Measurements from ENCODE around the gene PUS10. TPM values are rescaled to one million over a fixed set of nuclear protein-coding genes. Genes with fewer than 3 reads are reported as not detected.

PUS10 gene
- total and polyA plus RNA-seq, 2 of the 8 experiments (the other 6 are each of a cell fraction or from before 2014, with no cell fraction given): 1.3 to 3.1 TPM

- TF ChIP-seq CHD7 (IDR thresholded peaks at IDR 0.05; ENCODE audit: insufficient replicate concordance, low read length): no peak
Observed at GRCh38 chr2:60906395-60906794, 111.7 kb downstream of the PUS10 start (continued).
